ENCODE measurements around the gene TIMP2.
"Not testable (repeated sequence)": the region's sequence is repeated elsewhere in the genome, so short reads cannot be mapped to it uniquely, and the experiment has no call there.

The TIMP2 gene

GRCh38 chr17:78954684-78955083 is 29.5 kb upstream of the TIMP2 start:
- DNase-seq: no peak

- DNase-seq: no peak
Measured at GRCh38 chr17:78953356-78954350, 28.5 kb upstream of the TIMP2 start.

- no peak for DNase-seq
Measured at GRCh38 chr17:78952706-78953105, 27.5 kb upstream of the TIMP2 start.

GRCh38 chr17:78951967-78952551 is 26.9 kb upstream of the TIMP2 start:
- no peak for DNase-seq

GRCh38 chr17:78950870-78951269 is 25.7 kb upstream of the TIMP2 start:
- no peak for DNase-seq

GRCh38 chr17:78947235-78948149 is 22.3 kb upstream of the TIMP2 start:
- DNase-seq: no peak

GRCh38 chr17:78946631-78947030 is 21.4 kb upstream of the TIMP2 start:
- DNase-seq: no peak

- DNase-seq: no peak
Measured at GRCh38 chr17:78946131-78946530, 20.9 kb upstream of the TIMP2 start.

GRCh38 chr17:78945455-78945854 is 20.3 kb upstream of the TIMP2 start:
- DNase-seq: not testable (repeated sequence)

GRCh38 chr17:78944956-78945355 is 19.8 kb upstream of the TIMP2 start:
- DNase-seq: no peak

GRCh38 chr17:78944026-78944425 is 18.8 kb upstream of the TIMP2 start:
- DNase-seq: no peak

- no peak for DNase-seq
Measured at GRCh38 chr17:78940708-78941107, 15.5 kb upstream of the TIMP2 start.

- DNase-seq: no peak
Measured at GRCh38 chr17:78940258-78940657, 15.1 kb upstream of the TIMP2 start.

- DNase-seq: no peak
Measured at GRCh38 chr17:78939615-78940014, 14.4 kb upstream of the TIMP2 start.

- DNase-seq: no peak
Measured at GRCh38 chr17:78937561-78937960, 12.4 kb upstream of the TIMP2 start.

GRCh38 chr17:78935419-78936323 is 10.5 kb upstream of the TIMP2 start:
- DNase-seq: no peak

- DNase-seq: no peak
Measured at GRCh38 chr17:78934681-78935418, 9.7 kb upstream of the TIMP2 start.

- DNase-seq: peak; percentile 67
Measured at GRCh38 chr17:78933959-78934568, 8.9 kb upstream of the TIMP2 start.

- DNase-seq: no peak
Measured at GRCh38 chr17:78933025-78933958, 8.1 kb upstream of the TIMP2 start.

All from NCI-H1105 (cell line).